ENCODE results near the gene UBB. TPM values are rescaled to one million over a fixed set of nuclear protein-coding genes. Genes with fewer than 3 reads are reported as not detected.

Gene UBB
- total and polyA plus RNA-seq, 2 donors from 2014 or later, result 1,214 to 2,605 TPM

DNA sequence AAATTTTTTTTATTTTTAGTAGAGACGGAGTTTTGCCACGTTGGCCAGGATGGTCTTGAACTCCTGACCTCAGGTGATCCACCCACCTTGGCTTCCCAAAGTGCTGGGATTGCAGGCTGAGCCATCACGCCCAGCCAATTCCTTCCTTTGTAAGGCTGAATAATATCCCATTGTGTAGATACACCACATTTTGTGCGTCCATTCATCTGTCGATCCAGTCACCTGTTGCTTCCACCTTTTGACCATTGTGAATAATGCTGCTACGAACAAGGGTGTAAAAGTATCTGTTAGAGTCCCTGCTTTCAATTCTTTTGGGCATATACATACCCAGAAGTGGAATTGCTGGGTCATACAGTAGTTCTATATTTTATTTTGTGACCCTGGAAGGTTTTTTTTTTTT is 49.8 kb downstream of the UBB start:
- FAIRE-seq (no peak), DNase-seq (no peak)
- Histone ChIP-seq H3K9me3 (ENCODE audit: control insufficient read depth in 2 of 3, insufficient read depth in 1 of 3, low read length in 3 of 3) (no peaks in the 10 kb centered on the region), H3K9ac (ENCODE audit: low read length in 3 of 3) (no peak overlapping the region), H3K4me1 (ENCODE audit: control insufficient read depth in 2 of 3, insufficient read depth in 2 of 3, low read depth in 1 of 3, low read length in 3 of 3) (no peaks in the 10 kb centered on the region), H3K27ac (ENCODE audit: low read depth in 2 of 2, low read length in 2 of 2) (no peak overlapping the region), H3K4me3 (ENCODE audit: low read length in 3 of 3) (no peak overlapping the region), H3K27me3 (ENCODE audit: control insufficient read depth, insufficient read depth, low read length) (no peaks in the 10 kb centered on the region), H3K36me3 (ENCODE audit: control insufficient read depth in 2 of 3, insufficient read depth in 3 of 3, low read length in 3 of 3) (no peaks in the 10 kb centered on the region)
- TF ChIP-seq, protein P1, sequence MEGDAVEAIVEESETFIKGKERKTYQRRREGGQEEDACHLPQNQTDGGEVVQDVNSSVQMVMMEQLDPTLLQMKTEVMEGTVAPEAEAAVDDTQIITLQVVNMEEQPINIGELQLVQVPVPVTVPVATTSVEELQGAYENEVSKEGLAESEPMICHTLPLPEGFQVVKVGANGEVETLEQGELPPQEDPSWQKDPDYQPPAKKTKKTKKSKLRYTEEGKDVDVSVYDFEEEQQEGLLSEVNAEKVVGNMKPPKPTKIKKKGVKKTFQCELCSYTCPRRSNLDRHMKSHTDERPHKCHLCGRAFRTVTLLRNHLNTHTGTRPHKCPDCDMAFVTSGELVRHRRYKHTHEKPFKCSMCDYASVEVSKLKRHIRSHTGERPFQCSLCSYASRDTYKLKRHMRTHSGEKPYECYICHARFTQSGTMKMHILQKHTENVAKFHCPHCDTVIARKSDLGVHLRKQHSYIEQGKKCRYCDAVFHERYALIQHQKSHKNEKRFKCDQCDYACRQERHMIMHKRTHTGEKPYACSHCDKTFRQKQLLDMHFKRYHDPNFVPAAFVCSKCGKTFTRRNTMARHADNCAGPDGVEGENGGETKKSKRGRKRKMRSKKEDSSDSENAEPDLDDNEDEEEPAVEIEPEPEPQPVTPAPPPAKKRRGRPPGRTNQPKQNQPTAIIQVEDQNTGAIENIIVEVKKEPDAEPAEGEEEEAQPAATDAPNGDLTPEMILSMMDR (IDR thresholded peaks at IDR 0.05; ENCODE audit: borderline replicate concordance, extremely low read depth, insufficient read depth), result no peak
- intact Hi-C loops (cut with DNase I), result no loop called here

DNA sequence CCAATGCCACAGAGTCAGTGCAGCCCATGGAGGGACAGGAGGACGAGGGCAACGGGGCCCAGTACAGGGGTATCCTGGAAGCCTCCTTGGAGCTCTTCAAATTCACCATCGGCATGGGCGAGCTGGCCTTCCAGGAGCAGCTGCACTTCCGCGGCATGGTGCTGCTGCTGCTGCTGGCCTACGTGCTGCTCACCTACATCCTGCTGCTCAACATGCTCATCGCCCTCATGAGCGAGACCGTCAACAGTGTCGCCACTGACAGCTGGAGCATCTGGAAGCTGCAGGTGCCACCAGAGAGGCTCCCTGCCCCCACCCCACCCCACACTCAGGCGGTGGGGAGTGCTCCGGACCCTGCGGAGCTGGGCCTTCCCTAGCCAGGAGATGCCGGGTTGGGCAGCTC is 51.1 kb downstream of the UBB start:
- TF ChIP-seq, protein P1 (IDR thresholded peaks at IDR 0.05; ENCODE audit: borderline replicate concordance, extremely low read depth, insufficient read depth), result no peak
- Histone ChIP-seq H3K4me3 (ENCODE audit: low read length in 3 of 3) (no peak overlapping the region), H3K36me3 (ENCODE audit: control insufficient read depth in 2 of 3, insufficient read depth in 3 of 3, low read length in 3 of 3) (no peaks in the 10 kb centered on the region), H3K9ac (ENCODE audit: low read length in 3 of 3) (no peak overlapping the region), H3K9me3 (ENCODE audit: control insufficient read depth in 2 of 3, insufficient read depth in 1 of 3, low read length in 3 of 3) (no peaks in the 10 kb centered on the region), H3K27me3 (ENCODE audit: control insufficient read depth, insufficient read depth, low read length) (no peaks in the 10 kb centered on the region), H3K27ac (ENCODE audit: low read depth in 2 of 2, low read length in 2 of 2) (no peak overlapping the region), H3K4me1 (ENCODE audit: control insufficient read depth in 2 of 3, insufficient read depth in 2 of 3, low read depth in 1 of 3, low read length in 3 of 3) (no peaks in the 10 kb centered on the region)
- DNase-seq, result no peak
- FAIRE-seq, result no peak
- intact Hi-C loops (cut with DNase I), result no loop called here

Other genes starting within 250 kb of the UBB start
- gene NCOR1, start 165.6 kb upstream of the UBB start, total RNA-seq, result 136 TPM
- gene NCOR1, start 165.6 kb upstream of the UBB start, polyA plus RNA-seq (ENCODE audit: insufficient read depth, low read depth, low replicate concordance), result 44.9 TPM
- gene PIGL, start 163.9 kb upstream of the UBB start, total RNA-seq, result 33.5 TPM
- gene PIGL, start 163.9 kb upstream of the UBB start, polyA plus RNA-seq (ENCODE audit: insufficient read depth, low read depth, low replicate concordance), result 13.6 TPM
- 9.0 TPM for gene CENPV, start 27.6 kb upstream of the UBB start, total RNA-seq
- gene CENPV, start 27.6 kb upstream of the UBB start, polyA plus RNA-seq (ENCODE audit: insufficient read depth, low read depth, low replicate concordance), result 42.3 TPM
- 18.2 TPM for gene TRPV2, start 34.5 kb downstream of the UBB start, total RNA-seq
- 8.6 TPM for gene TRPV2, start 34.5 kb downstream of the UBB start, polyA plus RNA-seq (ENCODE audit: insufficient read depth, low read depth, low replicate concordance)
- gene LRRC75A, start 111.1 kb downstream of the UBB start, total RNA-seq, result 2.5 TPM
- 2.6 TPM for gene LRRC75A, start 111.1 kb downstream of the UBB start, polyA plus RNA-seq (ENCODE audit: insufficient read depth, low read depth, low replicate concordance)
- gene ZNF287, start 188.1 kb downstream of the UBB start, total RNA-seq, result 8.7 TPM
- 9.2 TPM for gene ZNF287, start 188.1 kb downstream of the UBB start, polyA plus RNA-seq (ENCODE audit: insufficient read depth, low read depth, low replicate concordance)